Activated CD4-positive, alpha-beta memory T cell treated with anti-CD3 and anti-CD28 coated beads for 36 hours (primary cell): ENCODE data around the gene ANK2. TPM values are rescaled to one million over a fixed set of nuclear protein-coding genes. Genes with fewer than 3 reads are reported as not detected.
"Not testable (repeated sequence)": the region's sequence is repeated elsewhere in the genome, so short reads cannot be mapped to it uniquely, and the experiment has no call there.

Source experiments
- CTCF ChIA-PET: fragments of 350-600 bp; sonication (Branson Sonifier 250); formaldehyde crosslinking; loops from one replicate; lab custom pipeline; 2021; ENCODE audit warnings: antibody characterized with exemption, inconsistent platforms; lab: Charles Lee
- POLR2A ChIA-PET: fragments of 350-600 bp; sonication (Branson Sonifier 250); formaldehyde crosslinking; loops from one replicate; lab custom pipeline; 2021; ENCODE audit warnings: antibody characterized with exemption; lab: Charles Lee
- DNase-seq: peaks from one replicate; pipeline ENCODE4 v3.0.0-alpha.2; 2020
- H3K27ac Mint-ChIP-seq: one replicate; pipeline ENCODE4 v1.8.0; 2021; ENCODE audit warnings: mixed read lengths
- H3K27me3 Mint-ChIP-seq: one replicate; pipeline ENCODE4 v1.8.0; 2021; ENCODE audit warnings: mixed read lengths
- H3K36me3 Mint-ChIP-seq: one replicate; pipeline ENCODE4 v1.8.0; 2021; ENCODE audit warnings: mixed read lengths
- H3K4me1 Mint-ChIP-seq: one replicate; pipeline ENCODE4 v1.8.0; 2021; ENCODE audit warnings: low read depth, mixed read lengths
- H3K4me3 Mint-ChIP-seq: one replicate; pipeline ENCODE4 v1.8.0; 2021; ENCODE audit warnings: mild to moderate bottlenecking, mixed read lengths
- H3K9me3 Mint-ChIP-seq: one replicate; pipeline ENCODE4 v1.8.0; 2021; ENCODE audit warnings: mixed read lengths
- intact Hi-C: fragments of 100-400 bp; cut with micrococcal nuclease; formaldehyde crosslinking; loops from one replicate; pipeline ENCODE4 v1.15.1; 2023
- total RNA-seq, 2 experiments: library from RNA; stranded (reverse); gene quantifications; one replicate each; pipeline ENCODE4 v1.2.3, GENCODE V29; 2021

Gene ANK2
- total RNA-seq, 2 experiments from 2014 or later = 0.82 to 1.2 TPM

GRCh38 chr4:113053883-113054282, 4.4 kb downstream of the ANK2 start:
- Mint-ChIP-seq H3K4me3 (no peak overlapping the region), H3K27ac (no peak overlapping the region), H3K36me3 (no peaks in the 10 kb centered on the region), H3K4me1 (no peaks in the 10 kb centered on the region), H3K27me3 (peaks cover 2% of the 10 kb centered on the region), H3K9me3 (no peaks in the 10 kb centered on the region)
- POLR2A ChIA-PET = no interaction called here
- no peak for DNase-seq
- CTCF ChIA-PET = no interaction called here
- intact Hi-C loops = no loop called here

- no peak overlapping the region for H3K4me3 Mint-ChIP-seq
- no peak for DNase-seq
- no peaks in the 10 kb centered on the region for H3K36me3 Mint-ChIP-seq
- ChIA-PET POLR2A (no interaction called here), CTCF (no interaction called here)
- no peaks in the 10 kb centered on the region for H3K4me1 Mint-ChIP-seq
- no peak overlapping the region for H3K27ac Mint-ChIP-seq
- intact Hi-C loops = no loop called here
- H3K9me3 Mint-ChIP-seq = no peaks in the 10 kb centered on the region
- no peaks in the 10 kb centered on the region for H3K27me3 Mint-ChIP-seq
Observed at GRCh38 chr4:113056318-113056717, 6.9 kb downstream of the ANK2 start.

- H3K27me3 Mint-ChIP-seq = no peaks in the 10 kb centered on the region
- ChIA-PET CTCF (no interaction called here), POLR2A (no interaction called here)
- intact Hi-C loops = no loop called here
- no peak for DNase-seq
- H3K9me3 Mint-ChIP-seq = no peaks in the 10 kb centered on the region
- H3K4me1 Mint-ChIP-seq = no peaks in the 10 kb centered on the region
- H3K27ac Mint-ChIP-seq = no peak overlapping the region
- H3K36me3 Mint-ChIP-seq = no peaks in the 10 kb centered on the region
- H3K4me3 Mint-ChIP-seq = no peak overlapping the region
Observed at GRCh38 chr4:113057891-113058290, 8.4 kb downstream of the ANK2 start.

GRCh38 chr4:113059449-113060182, 10.2 kb downstream of the ANK2 start:
- POLR2A ChIA-PET = no interaction called here
- Mint-ChIP-seq H3K27me3 (no peaks in the 10 kb centered on the region), H3K4me1 (no peaks in the 10 kb centered on the region), H3K9me3 (no peaks in the 10 kb centered on the region), H3K27ac (no peak overlapping the region), H3K4me3 (no peak overlapping the region), H3K36me3 (no peaks in the 10 kb centered on the region)
- intact Hi-C loops = no loop called here
- no peak for DNase-seq
- CTCF ChIA-PET = no interaction called here

GRCh38 chr4:113060853-113061252, 11.4 kb downstream of the ANK2 start:
- intact Hi-C loops = no loop called here
- CTCF ChIA-PET = interaction anchor here (0.6 kb wide), 1 partner anchor 1754 kb away, joined by 4 read pairs; no protein-coding TSS in a partner anchor
- no peaks in the 10 kb centered on the region for H3K4me1 Mint-ChIP-seq

GRCh38 chr4:113064244-113064643, 14.8 kb downstream of the ANK2 start:
- no peaks in the 10 kb centered on the region for H3K4me1 Mint-ChIP-seq
- no peaks in the 10 kb centered on the region for H3K9me3 Mint-ChIP-seq
- DNase-seq = no peak
- no peak overlapping the region for H3K27ac Mint-ChIP-seq
- H3K36me3 Mint-ChIP-seq = no peaks in the 10 kb centered on the region
- no peak overlapping the region for H3K4me3 Mint-ChIP-seq
- ChIA-PET POLR2A (no interaction called here), CTCF (no interaction called here)
- H3K27me3 Mint-ChIP-seq = peaks cover 3% of the 10 kb centered on the region
- intact Hi-C loops = no loop called here

More at GRCh38 chr4:113060853-113061252, 11.4 kb downstream of the ANK2 start:
- H3K4me3 Mint-ChIP-seq = no peak overlapping the region
- no peaks in the 10 kb centered on the region for H3K9me3 Mint-ChIP-seq
- no peaks in the 10 kb centered on the region for H3K36me3 Mint-ChIP-seq
- no peaks in the 10 kb centered on the region for H3K27me3 Mint-ChIP-seq
- DNase-seq = no peak
- H3K27ac Mint-ChIP-seq = no peak overlapping the region
- POLR2A ChIA-PET = no interaction called here

- Mint-ChIP-seq H3K27ac (no peak overlapping the region), H3K27me3 (peaks cover 3% of the 10 kb centered on the region), H3K4me1 (no peaks in the 10 kb centered on the region), H3K4me3 (no peak overlapping the region), H3K36me3 (no peaks in the 10 kb centered on the region), H3K9me3 (no peaks in the 10 kb centered on the region)
- ChIA-PET CTCF (no interaction called here), POLR2A (no interaction called here)
- DNase-seq = no peak
- intact Hi-C loops = no loop called here
Observed at GRCh38 chr4:113065629-113066028, 16.2 kb downstream of the ANK2 start.

- H3K27ac Mint-ChIP-seq, H3K4me1 Mint-ChIP-seq, H3K36me3 Mint-ChIP-seq, DNase-seq, H3K9me3 Mint-ChIP-seq, POLR2A ChIA-PET, intact Hi-C loops, H3K27me3 Mint-ChIP-seq, H3K4me3 Mint-ChIP-seq, CTCF ChIA-PET: not testable (repeated sequence)
Observed at GRCh38 chr4:113068771-113069170, 19.3 kb downstream of the ANK2 start.

- no peak overlapping the region for H3K4me3 Mint-ChIP-seq
- intact Hi-C loops = no loop called here
- H3K4me1 Mint-ChIP-seq = no peaks in the 10 kb centered on the region
- CTCF ChIA-PET = no interaction called here
- H3K27me3 Mint-ChIP-seq = peaks cover 3% of the 10 kb centered on the region
- no peaks in the 10 kb centered on the region for H3K36me3 Mint-ChIP-seq
- POLR2A ChIA-PET = no interaction called here
- no peak for DNase-seq
- H3K9me3 Mint-ChIP-seq = no peaks in the 10 kb centered on the region
- H3K27ac Mint-ChIP-seq = no peak overlapping the region
Observed at GRCh38 chr4:113069212-113069892, 19.9 kb downstream of the ANK2 start.

GRCh38 chr4:113070755-113071154, 21.3 kb downstream of the ANK2 start:
- H3K27ac Mint-ChIP-seq = no peak overlapping the region
- intact Hi-C loops = no loop called here
- no peaks in the 10 kb centered on the region for H3K36me3 Mint-ChIP-seq
- ChIA-PET CTCF (no interaction called here), POLR2A (no interaction called here)
- no peak for DNase-seq
- H3K4me3 Mint-ChIP-seq = no peak overlapping the region
- H3K4me1 Mint-ChIP-seq = no peaks in the 10 kb centered on the region
- no peaks in the 10 kb centered on the region for H3K9me3 Mint-ChIP-seq
- peaks cover 3% of the 10 kb centered on the region for H3K27me3 Mint-ChIP-seq

- Mint-ChIP-seq H3K36me3 (no peaks in the 10 kb centered on the region), H3K4me3 (no peak overlapping the region), H3K4me1 (no peaks in the 10 kb centered on the region), H3K9me3 (no peaks in the 10 kb centered on the region), H3K27me3 (peaks cover 3% of the 10 kb centered on the region), H3K27ac (no peak overlapping the region)
- intact Hi-C loops = no loop called here
- ChIA-PET CTCF (no interaction called here), POLR2A (no interaction called here)
- no peak for DNase-seq
Observed at GRCh38 chr4:113071274-113071673, 21.8 kb downstream of the ANK2 start.

- ChIA-PET POLR2A (no interaction called here), CTCF (no interaction called here)
- Mint-ChIP-seq H3K4me1 (no peaks in the 10 kb centered on the region), H3K9me3 (no peaks in the 10 kb centered on the region), H3K36me3 (no peaks in the 10 kb centered on the region), H3K27ac (no peak overlapping the region), H3K4me3 (no peak overlapping the region), H3K27me3 (peaks cover 2% of the 10 kb centered on the region)
- intact Hi-C loops = no loop called here
- DNase-seq = no peak
Observed at GRCh38 chr4:113071805-113072204, 22.4 kb downstream of the ANK2 start.
